ENCODE data around the gene RTEL1.
"Not testable (repeated sequence)": the region's sequence is repeated elsewhere in the genome, so short reads cannot be mapped to it uniquely, and the experiment has no call there.

Gene RTEL1

GRCh38 chr20:63705232-63706026 lies 47.3 kb downstream of the RTEL1 start:
- peak overlapping the region; percentile 82 for H3K27ac ChIP-seq
- DNase-seq (ENCODE audit: low read depth, low spot score) = no peak

GRCh38 chr20:63706027-63706695 lies 48.0 kb downstream of the RTEL1 start:
- H3K27ac ChIP-seq = peak overlapping the region; percentile 82
- no peak for DNase-seq (ENCODE audit: low read depth, low spot score)

DNA sequence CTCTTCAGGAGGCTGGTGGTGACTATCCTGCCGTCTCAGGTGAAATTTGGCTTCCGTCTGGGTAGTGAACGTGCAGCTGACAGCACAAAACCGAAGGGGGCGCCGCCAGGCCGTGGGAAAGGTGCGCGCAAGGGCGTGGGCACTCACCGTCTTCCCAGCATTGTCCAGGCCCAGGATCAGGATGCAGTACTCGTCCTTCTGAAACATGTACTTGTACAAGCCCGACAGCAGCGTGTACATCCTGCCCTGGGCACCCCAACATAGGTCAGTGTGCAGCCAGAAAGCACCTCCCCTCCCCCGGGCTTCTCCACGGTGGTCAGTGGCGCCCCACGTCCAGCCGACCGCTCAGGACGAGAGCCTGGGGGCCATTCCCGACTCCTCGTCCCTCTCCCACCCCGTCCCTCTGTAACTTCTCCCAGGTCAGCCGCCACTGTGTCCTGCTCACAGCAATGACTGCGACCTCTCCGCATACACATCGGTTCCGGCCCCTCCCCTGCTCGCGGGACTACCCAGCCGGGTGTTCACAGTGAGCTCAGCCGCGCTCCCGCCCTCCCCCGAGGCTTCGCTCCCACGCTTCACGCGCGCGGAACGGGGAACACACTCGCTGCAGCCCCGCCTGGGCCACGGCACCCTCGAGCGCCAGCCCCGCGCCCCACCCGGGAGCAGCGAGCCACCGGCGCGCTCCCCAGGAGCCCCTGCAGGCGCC lies 48.9 kb downstream of the RTEL1 start:
- H3K27ac ChIP-seq = peak overlapping the region; percentile 82
- DNase-seq (ENCODE audit: low read depth, low spot score) = peak; percentile 33

- H3K27ac ChIP-seq = peak within 1 kb of the TSS; percentile 82
- DNase-seq (ENCODE audit: low read depth, low spot score) = no peak
Measured at GRCh38 chr20:63707558-63708300, 49.6 kb downstream of the RTEL1 start, which contains the start of the genes ARFRP1 and ZGPAT. TSS of gene ARFRP1 (minus strand) at chr20:63707976. CDS start at chr20:63707091, 885 bp downstream. TSS of gene ZGPAT (plus strand) at chr20:63708039. CDS start at chr20:63708581, 542 bp downstream.

DNA sequence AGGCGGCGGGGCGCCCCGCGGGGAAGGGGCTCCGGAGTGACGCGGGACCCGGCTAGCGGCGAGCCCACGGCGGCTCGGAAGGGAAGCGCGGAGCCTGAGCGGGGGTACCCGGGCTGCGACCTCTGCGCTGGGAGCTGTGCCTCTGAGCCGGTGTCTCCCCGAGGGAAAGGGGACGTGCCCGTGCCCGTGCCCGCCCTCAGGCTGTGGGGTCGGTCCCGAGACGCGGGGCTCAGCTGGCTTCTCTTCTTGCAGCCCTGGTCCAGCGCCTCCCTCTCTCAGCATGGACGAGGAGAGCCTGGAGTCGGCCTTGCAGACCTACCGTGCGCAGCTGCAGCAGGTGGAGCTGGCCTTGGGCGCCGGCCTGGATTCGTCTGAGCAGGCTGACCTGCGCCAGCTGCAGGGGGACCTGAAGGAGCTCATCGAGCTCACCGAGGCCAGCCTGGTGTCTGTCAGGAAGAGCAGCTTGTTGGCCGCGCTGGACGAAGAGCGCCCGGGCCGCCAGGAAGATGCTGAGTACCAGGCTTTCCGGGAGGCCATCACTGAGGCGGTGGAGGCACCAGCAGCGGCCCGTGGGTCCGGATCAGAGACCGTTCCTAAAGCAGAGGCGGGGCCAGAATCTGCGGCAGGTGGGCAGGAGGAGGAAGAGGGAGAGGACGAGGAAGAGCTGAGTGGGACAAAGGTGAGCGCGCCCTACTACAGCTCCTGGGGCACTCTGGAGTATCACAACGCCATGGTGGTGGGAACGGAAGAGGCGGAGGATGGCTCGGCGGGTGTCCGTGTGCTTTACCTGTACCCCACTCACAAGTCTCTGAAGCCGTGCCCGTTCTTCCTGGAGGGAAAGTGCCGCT lies 50.4 kb downstream of the RTEL1 start:
- H3K27ac ChIP-seq = peak overlapping the region; percentile 82
- no peak for DNase-seq (ENCODE audit: low read depth, low spot score)

- no peak for DNase-seq (ENCODE audit: low read depth, low spot score)
- H3K27ac ChIP-seq = no peak overlapping the region
Measured at GRCh38 chr20:63709149-63709527, 51.0 kb downstream of the RTEL1 start.

GRCh38 chr20:63711085-63711645 lies 53.1 kb downstream of the RTEL1 start:
- H3K27ac ChIP-seq = no peak overlapping the region
- DNase-seq (ENCODE audit: low read depth, low spot score) = no peak

GRCh38 chr20:63712191-63712590 lies 54.1 kb downstream of the RTEL1 start:
- no peak overlapping the region for H3K27ac ChIP-seq
- DNase-seq (ENCODE audit: low read depth, low spot score) = no peak

GRCh38 chr20:63714858-63715257 lies 56.7 kb downstream of the RTEL1 start:
- no peak for DNase-seq (ENCODE audit: low read depth, low spot score)
- H3K27ac ChIP-seq = no peak overlapping the region

DNA sequence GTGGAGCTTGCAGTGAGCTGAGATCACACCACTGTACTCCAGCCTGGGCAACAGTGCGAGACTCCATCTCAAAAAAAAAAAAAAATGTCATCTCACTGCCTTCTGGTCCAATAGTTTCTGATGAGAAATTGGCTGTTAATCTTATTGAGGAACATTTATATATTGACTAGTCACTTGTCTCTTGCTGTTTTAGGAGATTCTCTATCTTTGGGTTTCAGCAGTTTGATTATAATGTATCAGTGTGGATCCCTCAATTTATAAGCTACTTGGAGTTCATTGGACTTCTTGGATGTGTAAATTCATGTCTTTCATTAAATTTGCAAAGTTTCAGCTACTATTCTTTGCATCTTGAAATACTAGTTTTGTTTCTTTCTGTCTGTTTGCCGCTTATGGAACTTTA lies 60.9 kb downstream of the RTEL1 start:
- no peak for DNase-seq (ENCODE audit: low read depth, low spot score)
- no peak overlapping the region for H3K27ac ChIP-seq

- H3K27ac ChIP-seq = not testable (repeated sequence)
Measured at GRCh38 chr20:63722967-63723622, 65.0 kb downstream of the RTEL1 start.

DNA sequence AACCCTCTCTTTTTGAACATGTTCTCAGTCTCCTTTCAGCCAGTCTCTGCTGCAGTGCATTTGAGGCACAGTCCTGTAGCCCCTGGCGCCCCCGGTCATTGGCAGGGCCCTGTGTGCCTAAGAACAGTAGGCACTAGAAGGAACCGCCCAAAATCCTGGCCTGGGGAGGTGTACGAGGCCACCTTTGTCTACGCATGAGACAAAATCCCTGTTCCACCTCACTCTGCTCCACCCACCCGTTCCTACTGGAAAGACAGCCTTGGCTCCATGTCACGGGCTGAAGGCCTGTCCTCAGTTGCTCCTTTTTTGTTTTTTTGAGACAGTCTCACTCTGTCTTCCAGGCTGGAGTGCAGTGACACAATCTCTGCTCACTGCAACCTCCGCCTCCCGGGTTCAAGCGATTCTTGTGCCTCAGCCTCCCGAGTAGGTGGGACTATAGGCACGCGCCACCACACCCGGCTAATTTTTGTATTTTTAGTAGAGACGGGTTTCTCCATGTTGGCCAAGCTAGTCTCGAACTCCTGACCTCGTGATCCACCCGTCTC lies 72.1 kb downstream of the RTEL1 start:
- H3K27ac ChIP-seq; DNase-seq (ENCODE audit: low read depth, low spot score): not testable (repeated sequence)

More at GRCh38 chr20:63722967-63723622, 65.0 kb downstream of the RTEL1 start:
- DNase-seq (ENCODE audit: low read depth, low spot score) = not testable (repeated sequence)

DNA sequence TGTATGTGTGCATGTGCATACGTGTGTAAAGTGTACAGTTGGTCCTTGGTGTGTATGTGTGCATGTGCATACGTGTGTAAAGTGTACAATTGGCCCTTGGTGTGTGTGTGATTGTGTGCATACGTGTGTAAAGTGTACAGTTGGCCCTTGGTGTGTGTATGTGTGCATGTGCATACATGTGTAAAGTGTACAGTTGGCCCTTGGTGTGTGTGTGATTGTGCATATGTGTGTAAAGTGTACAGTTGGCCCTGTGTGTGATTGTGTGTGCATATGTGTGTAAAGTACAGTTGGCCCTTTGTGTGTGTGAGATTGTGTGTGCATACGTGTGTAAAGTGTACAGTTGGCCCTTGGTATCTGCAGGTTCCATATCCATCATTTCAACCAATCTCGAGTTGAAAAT lies 73.3 kb downstream of the RTEL1 start:
- no peak for DNase-seq (ENCODE audit: low read depth, low spot score)
- no peak overlapping the region for H3K27ac ChIP-seq

DNA sequence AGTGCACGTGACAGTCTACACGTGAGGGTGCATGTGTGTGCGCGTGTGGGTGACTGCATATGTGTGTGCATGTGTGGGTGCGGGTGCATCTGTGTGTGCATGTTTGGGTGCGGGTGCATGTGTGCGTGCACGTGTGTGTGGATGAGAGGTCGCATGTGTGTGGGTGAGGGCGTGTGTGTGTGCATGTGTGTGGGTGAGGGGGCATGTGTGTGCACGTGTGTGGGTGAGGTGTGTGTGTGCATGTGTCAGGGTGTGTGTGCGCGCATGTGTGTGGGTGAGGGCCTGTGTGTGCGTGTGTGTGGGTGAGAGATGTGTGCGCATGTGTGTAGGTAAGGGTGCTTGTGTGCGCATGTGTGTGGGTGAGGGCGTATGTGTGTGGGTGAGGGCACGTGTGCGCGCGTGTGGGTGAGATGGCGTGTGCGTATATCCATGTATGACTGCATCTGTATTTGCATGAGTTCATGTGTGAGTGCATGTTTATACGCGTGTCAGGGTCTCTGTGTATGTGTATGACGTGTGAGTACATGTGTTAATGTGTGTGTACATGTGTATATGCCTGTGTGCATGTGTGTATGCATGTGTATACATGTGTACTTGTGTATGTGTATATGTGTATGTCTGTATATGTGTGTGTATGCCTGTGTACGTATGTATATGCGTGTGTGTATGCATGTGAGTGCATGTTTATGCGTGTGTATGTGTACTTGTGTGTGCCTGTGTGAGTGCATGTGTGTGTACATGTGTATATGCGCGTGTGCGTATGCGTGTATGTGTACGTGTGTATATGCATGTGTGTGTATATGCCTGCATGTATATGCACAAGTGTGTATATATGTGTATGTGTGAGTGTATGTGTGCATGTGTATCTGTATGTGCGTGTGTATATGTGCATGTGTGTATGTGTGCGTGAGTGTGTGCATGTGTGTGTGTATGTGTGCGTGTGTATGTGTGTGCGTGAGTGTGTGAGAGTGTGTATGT lies 74.3 kb downstream of the RTEL1 start:
- DNase-seq (ENCODE audit: low read depth, low spot score) = no peak

GRCh38 chr20:63733117-63733516 lies 75.0 kb downstream of the RTEL1 start:
- DNase-seq (ENCODE audit: low read depth, low spot score) = no peak

More for the DNA sequence above, 74.3 kb downstream of the RTEL1 start:
- no peak overlapping the region for H3K27ac ChIP-seq

DNA sequence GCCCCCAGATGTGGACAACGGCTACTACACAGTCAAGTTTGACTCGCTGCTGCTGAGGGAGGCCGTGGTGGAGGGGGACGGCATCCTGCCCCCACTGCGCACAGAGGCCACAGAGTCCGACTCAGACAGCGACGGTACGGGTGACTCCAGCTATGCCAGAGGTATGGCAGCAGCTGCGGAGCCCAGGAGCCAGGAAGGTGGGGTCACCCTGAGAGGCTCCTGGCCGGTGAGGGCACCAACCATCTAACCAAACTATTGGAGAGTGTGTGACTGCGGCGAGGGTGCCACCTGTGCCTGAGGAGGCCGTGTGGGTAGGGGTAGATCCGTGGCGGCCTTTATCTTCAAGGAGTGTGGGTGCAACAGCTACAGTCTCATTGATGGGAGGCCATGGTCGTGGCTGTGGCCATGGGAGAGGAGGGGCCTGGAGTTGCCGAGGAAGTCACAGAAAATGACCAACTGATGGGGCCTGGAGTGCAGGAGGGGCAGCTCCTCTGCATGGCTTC lies 75.5 kb downstream of the RTEL1 start:
- H3K27ac ChIP-seq = no peak overlapping the region
- DNase-seq (ENCODE audit: low read depth, low spot score) = no peak

More at GRCh38 chr20:63733117-63733516, 75.0 kb downstream of the RTEL1 start:
- H3K27ac ChIP-seq = no peak overlapping the region
